ENCODE results near the gene CDK6.

Gene CDK6

DNA sequence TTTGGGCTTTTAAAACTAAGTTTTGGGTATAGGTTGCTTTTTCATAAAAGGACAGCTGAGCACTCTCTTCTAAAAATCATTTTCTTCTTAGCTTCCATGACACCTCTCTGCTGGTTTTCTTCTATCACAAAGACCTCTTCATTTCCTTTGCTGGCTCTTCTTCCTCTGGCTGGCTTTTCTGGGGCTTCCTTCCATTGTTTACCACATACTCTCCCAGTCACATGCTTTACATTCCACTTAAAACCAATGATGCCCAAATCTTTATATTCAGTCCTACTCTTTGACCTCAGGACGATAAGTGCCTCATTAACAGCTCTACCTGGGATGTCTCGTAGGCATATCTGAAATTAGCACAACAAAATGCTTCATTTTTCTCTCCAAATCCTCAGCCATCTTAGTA, 273.0 kb downstream of the CDK6 start:
- DNase-seq, result no peak

GRCh38 chr7:92560602-92561001, 275.8 kb downstream of the CDK6 start:
- no peak for DNase-seq

- DNase-seq, result no peak
Measured at GRCh38 chr7:92557808-92558362, 278.5 kb downstream of the CDK6 start.

DNA sequence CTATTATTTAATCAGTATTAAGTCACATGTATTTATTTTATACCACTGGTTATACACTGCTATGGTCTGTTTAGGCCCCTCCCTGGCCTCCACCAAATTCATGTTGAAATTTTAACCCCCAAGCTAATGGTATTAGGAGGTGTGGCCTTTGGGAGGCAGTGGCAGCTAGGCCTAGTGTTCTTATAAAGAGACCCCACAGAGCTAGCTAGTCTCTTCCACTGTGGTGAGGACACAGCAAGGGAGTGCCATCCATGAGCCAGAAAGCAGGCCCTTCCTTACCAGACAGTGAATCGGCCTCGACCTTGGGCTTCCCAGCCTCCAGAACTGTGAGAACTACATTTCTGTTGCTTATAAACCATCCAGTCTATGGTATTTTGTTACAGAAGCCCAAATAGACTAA, 279.1 kb downstream of the CDK6 start:
- no peak for DNase-seq

All from SIG-M5 (cell line).